SK-N-SH treated with all-trans-retinoic acid at 6 μM for 48 hours (cell line): ENCODE results near the gene RRM2.

ENCODE experiments used
- ATAC-seq: fragments of 200-7000 bp; cut with Tn5 transposase; 3 replicates; pipeline ENCODE4 v1.9.1; 2020; ENCODE audit warnings: mild to moderate bottlenecking, moderate library complexity
- ARNTL ChIP-seq: fragments of 450-650 bp; formaldehyde crosslinking; IDR thresholded peaks from 2 replicates; pipeline ENCODE4 v1.5.0; 2020; ENCODE audit warnings: low read depth, mild to moderate bottlenecking, moderate library complexity, borderline replicate concordance
- BACH2 ChIP-seq: fragments of 250-450 bp; sonication (Bioruptor Pico); IDR thresholded peaks from 2 replicates; pipeline ENCODE4 v1.9.0; 2021; ENCODE audit warnings: mild to moderate bottlenecking, borderline replicate concordance
- CSDC2 ChIP-seq: fragments of 250-450 bp; sonication (Bioruptor Pico); IDR thresholded peaks from 2 replicates; pipeline ENCODE4 v1.5.0; 2020; ENCODE audit warnings: mild to moderate bottlenecking, moderate library complexity
- ESRRG ChIP-seq: fragments of 250-450 bp; sonication (Bioruptor Pico); IDR thresholded peaks from 2 replicates; pipeline ENCODE4 v1.6.1; 2021; ENCODE audit warnings: mild to moderate bottlenecking
- GLIS3 ChIP-seq: fragments of 250-450 bp; sonication (Bioruptor Pico); IDR thresholded peaks from 2 replicates; pipeline ENCODE4 v1.5.0; 2020; ENCODE audit warnings: mild to moderate bottlenecking, moderate library complexity
- ISL1 ChIP-seq: fragments of 250-450 bp; sonication (Bioruptor Pico); IDR thresholded peaks from 2 replicates; pipeline ENCODE4 v2.1.2; 2022; ENCODE audit warnings: mild to moderate bottlenecking, moderate library complexity
- OSR1 ChIP-seq: fragments of 250-450 bp; sonication (Bioruptor Pico); IDR thresholded peaks from 2 replicates; pipeline ENCODE4 v1.8.0; 2022; ENCODE audit warnings: moderate library complexity, mild to moderate bottlenecking, inconsistent platforms
- PPARA ChIP-seq: fragments of 250-450 bp; sonication (Bioruptor Pico); IDR thresholded peaks from 2 replicates; pipeline ENCODE4 v1.5.0; 2020; ENCODE audit warnings: mild to moderate bottlenecking, borderline replicate concordance
- RARB ChIP-seq: fragments of 250-450 bp; sonication (Bioruptor Pico); IDR thresholded peaks from 2 replicates; pipeline ENCODE4 v1.8.0; 2021; ENCODE audit warnings: mild to moderate bottlenecking, moderate library complexity
- SNAI2 ChIP-seq: fragments of 250-450 bp; sonication (Bioruptor Pico); IDR thresholded peaks from 2 replicates; pipeline ENCODE4 v1.5.0; 2020; ENCODE audit warnings: mild to moderate bottlenecking, moderate library complexity
- TCF4 ChIP-seq: fragments of 250-450 bp; sonication (Bioruptor Pico); IDR thresholded peaks from 2 replicates; pipeline ENCODE4 v1.8.0; 2021; ENCODE audit warnings: mild to moderate bottlenecking, moderate library complexity, borderline replicate concordance
- TOX ChIP-seq: fragments of 250-450 bp; sonication (Bioruptor Pico); IDR thresholded peaks from 2 replicates; pipeline ENCODE4 v1.8.0; 2021; ENCODE audit warnings: mild to moderate bottlenecking, moderate library complexity, borderline replicate concordance
- ZC3H10 ChIP-seq: fragments of 250-450 bp; sonication (Bioruptor Pico); IDR thresholded peaks from 2 replicates; pipeline ENCODE4 v1.5.1; 2021; ENCODE audit warnings: mild to moderate bottlenecking, moderate library complexity
- ZFP3 ChIP-seq: fragments of 250-450 bp; sonication (Bioruptor Pico); IDR thresholded peaks from 2 replicates; pipeline ENCODE4 v1.5.0; 2020; ENCODE audit warnings: mild to moderate bottlenecking, moderate library complexity
- ZFP30 ChIP-seq: fragments of 450-650 bp; formaldehyde crosslinking; IDR thresholded peaks from 2 replicates; pipeline ENCODE4 v1.5.0; 2022; ENCODE audit warnings: mild to moderate bottlenecking, moderate library complexity
- ZNF565 ChIP-seq: fragments of 450-650 bp; formaldehyde crosslinking; conservative IDR thresholded peaks from 2 replicates; pipeline ENCODE4 v1.5.0; 2020; ENCODE audit warnings: low read depth, mild to moderate bottlenecking, moderate library complexity
- ZNF70 ChIP-seq: fragments of 450-650 bp; formaldehyde crosslinking; IDR thresholded peaks from 2 replicates; pipeline ENCODE4 v1.5.0; 2020; ENCODE audit warnings: mild to moderate bottlenecking, moderate library complexity
- ZNF8 ChIP-seq: fragments of 450-650 bp; formaldehyde crosslinking; IDR thresholded peaks from 2 replicates; pipeline ENCODE4 v1.5.0; 2020; ENCODE audit warnings: mild to moderate bottlenecking, moderate library complexity
- TF ChIP-seq, protein P1 (sequence below): fragments of 250-450 bp; sonication (Bioruptor Pico); IDR thresholded peaks from 2 replicates; pipeline ENCODE4 v1.8.0; 2021; ENCODE audit warnings: low read depth, mild to moderate bottlenecking, moderate library complexity, borderline replicate concordance
- TF ChIP-seq, protein P2 (sequence below): fragments of 250-450 bp; sonication (Bioruptor Pico); IDR thresholded peaks from 2 replicates; pipeline ENCODE4 v1.8.0; 2020; ENCODE audit warnings: mild to moderate bottlenecking, moderate library complexity, borderline replicate concordance
- TF ChIP-seq, protein P3 (sequence below): fragments of 250-450 bp; sonication (Bioruptor Pico); IDR thresholded peaks from 2 replicates; pipeline ENCODE4 v1.5.1; 2021; ENCODE audit warnings: mild to moderate bottlenecking, moderate library complexity
- TF ChIP-seq, protein P4 (sequence below): fragments of 250-450 bp; sonication (Bioruptor Pico); IDR thresholded peaks from 2 replicates; pipeline ENCODE4 v1.5.0; 2020; ENCODE audit warnings: mild to moderate bottlenecking, moderate library complexity
- TF ChIP-seq, protein P5 (sequence below): fragments of 250-450 bp; sonication (Bioruptor Pico); IDR thresholded peaks from 2 replicates; pipeline ENCODE4 v1.5.1; 2020; ENCODE audit warnings: low read depth, mild to moderate bottlenecking, moderate library complexity

Gene RRM2

DNA sequence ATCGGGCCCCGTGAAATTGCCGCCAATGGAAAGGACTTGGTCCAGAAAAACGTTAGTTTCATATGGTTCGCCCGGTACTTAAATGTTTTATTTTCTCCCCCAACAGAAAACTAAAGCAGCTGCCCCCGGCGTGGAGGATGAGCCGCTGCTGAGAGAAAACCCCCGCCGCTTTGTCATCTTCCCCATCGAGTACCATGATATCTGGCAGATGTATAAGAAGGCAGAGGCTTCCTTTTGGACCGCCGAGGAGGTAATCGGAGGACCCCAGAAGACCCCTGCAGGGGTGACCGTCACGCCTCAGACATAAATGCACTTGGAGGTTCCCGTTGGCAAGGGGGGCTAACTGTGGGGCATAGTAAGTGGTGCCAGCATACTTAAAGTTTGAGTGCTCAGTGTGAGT is 742 bp downstream of the RRM2 start:
- ATAC-seq: no peak
- TF ChIP-seq CSDC2 (CRISPR knock-in tag) (no peak), ESRRG (CRISPR knock-in tag) (no peak), PPARA (CRISPR knock-in tag) (no peak), TCF4 (no peak), ZNF565 (no peak), TOX (CRISPR knock-in tag) (no peak), ZFP30 (no peak), ZNF70 (CRISPR knock-in tag) (no peak), ZNF8 (no peak), GLIS3 (CRISPR knock-in tag) (no peak), ZC3H10 (CRISPR knock-in tag) (no peak), RARB (CRISPR knock-in tag) (no peak)
- TF ChIP-seq, protein P1, sequence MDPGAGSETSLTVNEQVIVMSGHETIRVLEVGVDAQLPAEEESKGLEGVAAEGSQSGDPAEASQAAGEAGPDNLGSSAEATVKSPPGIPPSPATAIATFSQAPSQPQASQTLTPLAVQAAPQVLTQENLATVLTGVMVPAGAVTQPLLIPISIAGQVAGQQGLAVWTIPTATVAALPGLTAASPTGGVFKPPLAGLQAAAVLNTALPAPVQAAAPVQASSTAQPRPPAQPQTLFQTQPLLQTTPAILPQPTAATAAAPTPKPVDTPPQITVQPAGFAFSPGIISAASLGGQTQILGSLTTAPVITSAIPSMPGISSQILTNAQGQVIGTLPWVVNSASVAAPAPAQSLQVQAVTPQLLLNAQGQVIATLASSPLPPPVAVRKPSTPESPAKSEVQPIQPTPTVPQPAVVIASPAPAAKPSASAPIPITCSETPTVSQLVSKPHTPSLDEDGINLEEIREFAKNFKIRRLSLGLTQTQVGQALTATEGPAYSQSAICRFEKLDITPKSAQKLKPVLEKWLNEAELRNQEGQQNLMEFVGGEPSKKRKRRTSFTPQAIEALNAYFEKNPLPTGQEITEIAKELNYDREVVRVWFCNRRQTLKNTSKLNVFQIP: no peak
- TF ChIP-seq, protein P2, sequence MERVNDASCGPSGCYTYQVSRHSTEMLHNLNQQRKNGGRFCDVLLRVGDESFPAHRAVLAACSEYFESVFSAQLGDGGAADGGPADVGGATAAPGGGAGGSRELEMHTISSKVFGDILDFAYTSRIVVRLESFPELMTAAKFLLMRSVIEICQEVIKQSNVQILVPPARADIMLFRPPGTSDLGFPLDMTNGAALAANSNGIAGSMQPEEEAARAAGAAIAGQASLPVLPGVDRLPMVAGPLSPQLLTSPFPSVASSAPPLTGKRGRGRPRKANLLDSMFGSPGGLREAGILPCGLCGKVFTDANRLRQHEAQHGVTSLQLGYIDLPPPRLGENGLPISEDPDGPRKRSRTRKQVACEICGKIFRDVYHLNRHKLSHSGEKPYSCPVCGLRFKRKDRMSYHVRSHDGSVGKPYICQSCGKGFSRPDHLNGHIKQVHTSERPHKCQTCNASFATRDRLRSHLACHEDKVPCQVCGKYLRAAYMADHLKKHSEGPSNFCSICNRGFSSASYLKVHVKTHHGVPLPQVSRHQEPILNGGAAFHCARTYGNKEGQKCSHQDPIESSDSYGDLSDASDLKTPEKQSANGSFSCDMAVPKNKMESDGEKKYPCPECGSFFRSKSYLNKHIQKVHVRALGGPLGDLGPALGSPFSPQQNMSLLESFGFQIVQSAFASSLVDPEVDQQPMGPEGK (CRISPR knock-in tag): no peak
- TF ChIP-seq, protein P3, sequence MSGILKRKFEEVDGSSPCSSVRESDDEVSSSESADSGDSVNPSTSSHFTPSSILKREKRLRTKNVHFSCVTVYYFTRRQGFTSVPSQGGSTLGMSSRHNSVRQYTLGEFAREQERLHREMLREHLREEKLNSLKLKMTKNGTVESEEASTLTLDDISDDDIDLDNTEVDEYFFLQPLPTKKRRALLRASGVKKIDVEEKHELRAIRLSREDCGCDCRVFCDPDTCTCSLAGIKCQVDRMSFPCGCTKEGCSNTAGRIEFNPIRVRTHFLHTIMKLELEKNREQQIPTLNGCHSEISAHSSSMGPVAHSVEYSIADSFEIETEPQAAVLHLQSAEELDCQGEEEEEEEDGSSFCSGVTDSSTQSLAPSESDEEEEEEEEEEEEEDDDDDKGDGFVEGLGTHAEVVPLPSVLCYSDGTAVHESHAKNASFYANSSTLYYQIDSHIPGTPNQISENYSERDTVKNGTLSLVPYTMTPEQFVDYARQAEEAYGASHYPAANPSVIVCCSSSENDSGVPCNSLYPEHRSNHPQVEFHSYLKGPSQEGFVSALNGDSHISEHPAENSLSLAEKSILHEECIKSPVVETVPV (CRISPR knock-in tag): no peak
- TF ChIP-seq, protein P4, sequence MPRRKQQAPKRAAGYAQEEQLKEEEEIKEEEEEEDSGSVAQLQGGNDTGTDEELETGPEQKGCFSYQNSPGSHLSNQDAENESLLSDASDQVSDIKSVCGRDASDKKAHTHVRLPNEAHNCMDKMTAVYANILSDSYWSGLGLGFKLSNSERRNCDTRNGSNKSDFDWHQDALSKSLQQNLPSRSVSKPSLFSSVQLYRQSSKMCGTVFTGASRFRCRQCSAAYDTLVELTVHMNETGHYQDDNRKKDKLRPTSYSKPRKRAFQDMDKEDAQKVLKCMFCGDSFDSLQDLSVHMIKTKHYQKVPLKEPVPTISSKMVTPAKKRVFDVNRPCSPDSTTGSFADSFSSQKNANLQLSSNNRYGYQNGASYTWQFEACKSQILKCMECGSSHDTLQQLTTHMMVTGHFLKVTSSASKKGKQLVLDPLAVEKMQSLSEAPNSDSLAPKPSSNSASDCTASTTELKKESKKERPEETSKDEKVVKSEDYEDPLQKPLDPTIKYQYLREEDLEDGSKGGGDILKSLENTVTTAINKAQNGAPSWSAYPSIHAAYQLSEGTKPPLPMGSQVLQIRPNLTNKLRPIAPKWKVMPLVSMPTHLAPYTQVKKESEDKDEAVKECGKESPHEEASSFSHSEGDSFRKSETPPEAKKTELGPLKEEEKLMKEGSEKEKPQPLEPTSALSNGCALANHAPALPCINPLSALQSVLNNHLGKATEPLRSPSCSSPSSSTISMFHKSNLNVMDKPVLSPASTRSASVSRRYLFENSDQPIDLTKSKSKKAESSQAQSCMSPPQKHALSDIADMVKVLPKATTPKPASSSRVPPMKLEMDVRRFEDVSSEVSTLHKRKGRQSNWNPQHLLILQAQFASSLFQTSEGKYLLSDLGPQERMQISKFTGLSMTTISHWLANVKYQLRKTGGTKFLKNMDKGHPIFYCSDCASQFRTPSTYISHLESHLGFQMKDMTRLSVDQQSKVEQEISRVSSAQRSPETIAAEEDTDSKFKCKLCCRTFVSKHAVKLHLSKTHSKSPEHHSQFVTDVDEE (CRISPR knock-in tag): no peak

DNA sequence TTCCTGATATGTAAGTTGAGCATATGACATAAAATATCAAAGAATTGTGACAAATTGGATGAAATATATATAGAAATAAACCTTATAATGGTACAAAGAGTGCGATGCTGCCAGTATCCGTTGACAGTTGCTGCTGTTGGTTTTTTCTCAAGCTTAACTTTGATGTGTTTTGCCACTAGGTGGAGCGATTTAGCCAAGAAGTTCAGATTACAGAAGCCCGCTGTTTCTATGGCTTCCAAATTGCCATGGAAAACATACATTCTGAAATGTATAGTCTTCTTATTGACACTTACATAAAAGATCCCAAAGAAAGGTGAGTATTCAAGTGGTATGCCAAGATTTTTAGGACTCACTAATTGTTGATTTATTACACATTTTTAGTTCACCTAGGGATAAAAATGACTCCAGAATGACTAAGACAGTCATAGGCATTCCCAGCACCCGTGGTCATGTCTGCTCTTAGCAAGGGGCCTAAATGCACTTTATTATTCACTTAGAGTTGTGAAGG is 2.1 kb downstream of the RRM2 start:
- ATAC-seq: peak; percentile 18
- no peak for TF ChIP-seq ZFP3 (CRISPR knock-in tag)
- TF ChIP-seq ESRRG (CRISPR knock-in tag): no peak
- TF ChIP-seq ARNTL (CRISPR knock-in tag): no peak
- peak; percentile 14; the same call in 1 of the 2 replicates for TF ChIP-seq ISL1 (CRISPR knock-in tag)
- TF ChIP-seq, protein P5, sequence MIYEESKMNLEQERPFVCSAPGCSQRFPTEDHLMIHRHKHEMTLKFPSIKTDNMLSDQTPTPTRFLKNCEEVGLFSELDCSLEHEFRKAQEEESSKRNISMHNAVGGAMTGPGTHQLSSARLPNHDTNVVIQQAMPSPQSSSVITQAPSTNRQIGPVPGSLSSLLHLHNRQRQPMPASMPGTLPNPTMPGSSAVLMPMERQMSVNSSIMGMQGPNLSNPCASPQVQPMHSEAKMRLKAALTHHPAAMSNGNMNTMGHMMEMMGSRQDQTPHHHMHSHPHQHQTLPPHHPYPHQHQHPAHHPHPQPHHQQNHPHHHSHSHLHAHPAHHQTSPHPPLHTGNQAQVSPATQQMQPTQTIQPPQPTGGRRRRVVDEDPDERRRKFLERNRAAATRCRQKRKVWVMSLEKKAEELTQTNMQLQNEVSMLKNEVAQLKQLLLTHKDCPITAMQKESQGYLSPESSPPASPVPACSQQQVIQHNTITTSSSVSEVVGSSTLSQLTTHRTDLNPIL (CRISPR knock-in tag): no peak
- TF ChIP-seq BACH2 (CRISPR knock-in tag): no peak
- TF ChIP-seq SNAI2 (CRISPR knock-in tag): 0 out of 2 replicates have a peak, but pooled peaks have one; percentile 23
- TF ChIP-seq, all 23 proteins: peak for 2

DNA sequence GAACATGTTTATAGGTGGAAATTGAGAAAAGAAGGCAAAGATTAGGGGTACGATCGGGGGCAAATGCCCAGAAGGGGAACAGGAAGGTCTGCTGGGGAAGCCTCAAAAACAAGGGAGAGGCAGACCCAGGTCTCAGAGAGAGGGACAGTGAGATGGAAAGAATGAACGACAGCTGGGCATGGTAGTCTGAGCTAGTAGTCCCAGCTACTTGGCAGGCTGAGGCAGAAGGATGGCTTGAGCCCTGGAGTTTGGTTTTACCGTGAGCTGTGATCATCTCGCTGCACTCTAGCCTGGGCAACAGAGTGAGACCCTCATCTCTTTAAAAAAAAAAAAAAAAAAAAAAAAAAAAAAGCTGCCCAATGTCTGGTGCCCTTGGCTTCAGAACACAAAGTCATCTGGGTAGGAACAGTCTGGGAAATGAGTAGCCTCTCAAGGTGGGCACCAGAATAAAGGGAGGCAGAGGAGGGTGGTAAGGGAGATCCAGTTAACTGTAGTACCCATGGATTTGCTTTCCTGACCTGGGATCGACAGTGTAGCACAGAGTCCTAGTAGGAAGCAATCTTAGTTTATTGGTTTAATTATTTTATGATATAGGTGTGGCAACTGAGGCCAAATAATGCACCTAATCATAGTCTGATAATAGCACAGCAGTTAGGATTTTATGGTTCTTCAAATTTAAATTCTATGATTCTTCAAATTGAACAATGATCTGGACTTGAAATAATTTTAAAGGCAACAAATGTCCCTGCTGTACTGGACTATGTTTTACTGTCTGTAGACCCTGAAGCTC is 3.5 kb downstream of the RRM2 start:
- no peak for ATAC-seq
- TF ChIP-seq TCF4 (no peak), ARNTL (CRISPR knock-in tag) (no peak), ZNF565 (no peak), ZFP3 (CRISPR knock-in tag) (no peak), ISL1 (CRISPR knock-in tag) (no peak), ZNF8 (no peak), ZFP30 (no peak), CSDC2 (CRISPR knock-in tag) (no peak), ZNF70 (CRISPR knock-in tag) (no peak), ZC3H10 (CRISPR knock-in tag) (no peak), SNAI2 (CRISPR knock-in tag) (no peak), ESRRG (CRISPR knock-in tag) (no peak), RARB (CRISPR knock-in tag) (no peak), OSR1 (CRISPR knock-in tag) (no peak)
- TF ChIP-seq, protein P1: no peak
- TF ChIP-seq, protein P5 (CRISPR knock-in tag): no peak
